ENCODE measurements around the gene SLC7A10. TPM values are rescaled to one million over a fixed set of nuclear protein-coding genes. Genes with fewer than 3 reads are reported as not detected.

Gene SLC7A10
- total and polyA plus RNA-seq, 12 donors: 0.31 to 0.70 (median 0.64) TPM; not detected in 7

DNA sequence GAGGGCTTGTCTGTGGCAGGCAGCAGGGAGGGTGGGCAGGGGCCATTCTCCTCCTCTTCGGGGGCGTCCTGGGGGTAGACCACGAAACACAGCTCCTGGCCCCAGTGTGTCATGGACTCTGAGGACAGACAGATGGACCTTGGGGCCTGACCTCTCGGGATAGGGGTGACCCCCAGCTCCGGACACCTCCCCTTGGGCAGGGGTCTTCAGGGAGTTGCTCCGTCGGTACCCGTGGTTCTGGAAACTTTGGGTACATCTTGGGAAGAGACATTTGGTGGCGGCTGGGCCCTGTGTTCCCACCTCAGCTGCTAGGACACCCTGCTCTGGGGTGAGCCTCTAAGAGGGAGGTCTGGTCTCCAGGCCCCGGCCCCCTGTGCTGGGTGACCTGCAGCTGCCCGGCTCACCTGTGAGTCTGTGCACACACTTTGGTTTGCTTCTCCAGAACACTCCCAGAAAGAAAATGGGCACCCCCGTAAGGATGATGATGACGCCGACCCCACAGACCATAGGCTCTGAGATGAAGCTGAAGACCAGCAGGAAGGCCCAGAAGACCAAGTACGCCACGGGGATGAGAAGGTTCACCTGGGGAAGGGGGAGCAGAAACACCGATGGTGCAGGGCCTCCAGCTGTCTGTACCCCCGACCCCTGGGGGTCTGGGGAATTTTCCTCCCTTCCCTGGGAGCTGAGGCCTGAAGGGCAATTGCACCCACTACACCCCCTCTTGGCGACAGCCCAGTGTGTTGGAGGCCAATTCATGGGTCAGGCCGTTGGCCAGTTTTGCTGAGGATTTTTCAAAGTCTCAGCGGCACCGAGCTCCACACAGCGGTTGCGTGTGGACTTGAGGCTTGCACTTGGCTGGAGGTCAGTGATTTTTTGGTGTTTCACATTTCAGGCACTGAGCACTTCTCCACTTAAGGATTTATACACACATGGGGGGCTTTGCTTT is 16.5 kb downstream of the SLC7A10 start:
- no peak overlapping the region for H3K27ac ChIP-seq
- intact Hi-C loops (cut with DNase I): no loop called here
- 84 to 85% methylated on average over 24 of the region's 24 CpGs for WGBS, 2 donors
- DNase-seq: no peak
- no peaks in the 10 kb centered on the region for H3K9me3 ChIP-seq
- H3K27me3 ChIP-seq: no peaks in the 10 kb centered on the region
- ATAC-seq: no peak
- peaks cover 0 to 7% (median 0%) of the 10 kb centered on the region in 9 donors for H3K4me1 ChIP-seq
- H3K36me3 ChIP-seq: peaks cover 0 to 32% (median 6%) of the 10 kb centered on the region in 9 donors
- no peak overlapping the region for H3K4me3 ChIP-seq
- TF ChIP-seq, protein P1, sequence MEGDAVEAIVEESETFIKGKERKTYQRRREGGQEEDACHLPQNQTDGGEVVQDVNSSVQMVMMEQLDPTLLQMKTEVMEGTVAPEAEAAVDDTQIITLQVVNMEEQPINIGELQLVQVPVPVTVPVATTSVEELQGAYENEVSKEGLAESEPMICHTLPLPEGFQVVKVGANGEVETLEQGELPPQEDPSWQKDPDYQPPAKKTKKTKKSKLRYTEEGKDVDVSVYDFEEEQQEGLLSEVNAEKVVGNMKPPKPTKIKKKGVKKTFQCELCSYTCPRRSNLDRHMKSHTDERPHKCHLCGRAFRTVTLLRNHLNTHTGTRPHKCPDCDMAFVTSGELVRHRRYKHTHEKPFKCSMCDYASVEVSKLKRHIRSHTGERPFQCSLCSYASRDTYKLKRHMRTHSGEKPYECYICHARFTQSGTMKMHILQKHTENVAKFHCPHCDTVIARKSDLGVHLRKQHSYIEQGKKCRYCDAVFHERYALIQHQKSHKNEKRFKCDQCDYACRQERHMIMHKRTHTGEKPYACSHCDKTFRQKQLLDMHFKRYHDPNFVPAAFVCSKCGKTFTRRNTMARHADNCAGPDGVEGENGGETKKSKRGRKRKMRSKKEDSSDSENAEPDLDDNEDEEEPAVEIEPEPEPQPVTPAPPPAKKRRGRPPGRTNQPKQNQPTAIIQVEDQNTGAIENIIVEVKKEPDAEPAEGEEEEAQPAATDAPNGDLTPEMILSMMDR (IDR thresholded peaks at IDR 0.05): peak in 2 of 9 donors; percentile 11 to 25

DNA sequence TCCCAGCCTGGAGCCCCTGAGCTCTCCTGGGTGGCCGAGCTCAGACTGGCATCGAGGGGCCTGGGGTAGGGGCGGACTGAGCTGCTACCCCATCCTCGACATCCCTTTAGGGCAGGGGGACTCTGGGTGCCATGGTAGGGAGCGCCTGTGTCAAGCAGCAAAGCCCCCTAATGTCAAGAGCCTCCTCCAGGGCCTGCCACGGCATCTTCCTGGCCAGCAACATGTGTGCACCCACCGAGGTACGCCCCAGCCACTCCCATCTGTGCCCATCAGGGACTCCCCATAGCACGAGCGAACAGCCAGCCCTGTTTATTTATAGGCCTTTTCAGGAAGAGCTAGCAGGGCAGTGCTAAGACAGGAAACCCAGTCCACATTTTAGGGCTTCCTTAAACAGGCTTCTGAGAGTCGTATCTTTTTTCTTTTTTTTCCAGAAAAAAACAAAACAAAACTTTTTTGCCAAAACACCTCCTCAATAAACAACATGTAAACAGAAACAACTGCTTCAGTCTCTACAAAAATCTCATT is 17.2 kb downstream of the SLC7A10 start:
- ATAC-seq (no peak), DNase-seq (no peak)
- 64 to 75% methylated on average over 11 of the region's 11 CpGs for WGBS, 2 donors
- H3K36me3 ChIP-seq: peaks cover 0 to 34% (median 6%) of the 10 kb centered on the region in 9 donors
- H3K4me3 ChIP-seq: no peak overlapping the region
- peaks cover 0 to 7% (median 0%) of the 10 kb centered on the region in 9 donors for H3K4me1 ChIP-seq
- no peaks in the 10 kb centered on the region for H3K9me3 ChIP-seq
- H3K27me3 ChIP-seq: no peaks in the 10 kb centered on the region
- intact Hi-C loops (cut with DNase I): no loop called here
- H3K27ac ChIP-seq: no peak overlapping the region
- TF ChIP-seq, protein P1 (IDR thresholded peaks at IDR 0.05): no peak

DNA sequence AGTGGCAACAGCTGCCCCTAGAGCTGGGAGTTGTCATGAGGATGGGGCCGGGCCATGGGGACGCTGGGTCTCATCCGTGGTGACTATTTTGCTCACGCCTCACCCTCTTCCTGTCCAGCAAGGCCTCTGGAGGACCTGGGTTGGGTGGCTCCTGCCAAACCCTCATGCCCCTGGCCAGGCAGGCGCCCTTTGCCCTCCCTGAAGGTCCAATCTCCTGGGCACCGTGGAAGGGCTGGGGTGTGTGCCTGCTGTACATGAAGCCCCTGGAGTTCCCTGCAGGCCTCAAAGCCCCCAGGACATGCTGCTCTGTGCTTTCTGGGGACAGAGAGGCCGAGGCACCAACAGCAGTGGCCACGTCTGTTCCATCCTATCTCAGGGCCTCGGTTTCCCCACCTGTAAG is 17.7 kb downstream of the SLC7A10 start:
- ATAC-seq: no peak
- no peaks in the 10 kb centered on the region for H3K9me3 ChIP-seq
- intact Hi-C loops (cut with DNase I): loop anchor here in 1 of 10 donors (2.0 kb wide), 1 partner anchor 65 kb away; no protein-coding TSS in a partner anchor
- H3K27me3 ChIP-seq: no peaks in the 10 kb centered on the region
- peaks cover 0 to 7% (median 0%) of the 10 kb centered on the region in 9 donors for H3K4me1 ChIP-seq
- DNase-seq: no peak
- no peak overlapping the region for H3K4me3 ChIP-seq
- H3K27ac ChIP-seq: no peak overlapping the region
- H3K36me3 ChIP-seq: peaks cover 0 to 39% (median 6%) of the 10 kb centered on the region in 9 donors
- TF ChIP-seq, protein P1 (IDR thresholded peaks at IDR 0.05): no peak
- 83 to 85% methylated on average over 9 of the region's 9 CpGs for WGBS, 2 donors

DNA sequence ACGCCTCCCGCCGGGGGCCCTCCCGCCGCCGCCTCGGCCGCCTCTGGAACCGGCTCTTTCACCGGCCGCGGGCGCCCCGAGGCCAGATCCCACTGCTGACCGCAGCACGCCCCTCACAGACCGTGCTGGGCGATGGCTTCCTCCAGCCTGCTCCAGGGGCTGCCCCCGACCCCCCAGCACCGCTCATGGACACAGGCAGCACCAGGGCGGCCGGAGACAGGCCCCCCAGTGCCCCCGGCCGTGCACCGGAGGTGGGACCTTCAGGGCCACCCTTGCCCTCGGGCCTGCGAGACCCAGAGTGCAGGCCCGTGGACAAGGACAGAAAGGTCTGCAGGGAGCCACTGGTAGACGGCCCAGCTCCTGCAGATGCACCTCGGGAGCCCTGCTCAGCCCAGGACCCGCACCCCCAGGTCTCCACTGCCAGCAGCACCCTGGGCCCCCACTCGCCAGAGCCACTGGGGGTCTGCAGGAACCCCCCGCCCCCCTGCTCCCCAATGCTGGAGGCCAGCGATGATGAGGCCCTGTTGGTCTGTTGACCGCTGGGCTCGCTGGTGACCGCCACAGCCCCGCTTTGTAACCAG is 18.5 kb downstream of the SLC7A10 start:
- no peak overlapping the region for H3K4me3 ChIP-seq
- ATAC-seq: no peak
- H3K36me3 ChIP-seq: peaks cover 0 to 43% (median 6%) of the 10 kb centered on the region in 9 donors
- no peaks in the 10 kb centered on the region for H3K27me3 ChIP-seq
- no peaks in the 10 kb centered on the region for H3K9me3 ChIP-seq
- TF ChIP-seq, protein P1 (IDR thresholded peaks at IDR 0.05): no peak
- 90 to 91% methylated on average over 38 of the region's 38 CpGs for WGBS, 2 donors
- peaks cover 0 to 7% (median 0%) of the 10 kb centered on the region in 9 donors for H3K4me1 ChIP-seq
- no peak overlapping the region for H3K27ac ChIP-seq
- intact Hi-C loops (cut with DNase I): loop anchor here in 1 of 10 donors (2.0 kb wide), 1 partner anchor 66 kb away; no protein-coding TSS in a partner anchor
- no peak for DNase-seq

Data from heart right ventricle (tissue), 16 donors.